Activated CD4-positive, alpha-beta memory T cell treated with anti-CD3 and anti-CD28 coated beads for 36 hours (primary cell): ENCODE results near the gene TEX261. TPM values are rescaled to one million over a fixed set of nuclear protein-coding genes. Genes with fewer than 3 reads are reported as not detected.
"Not testable (repeated sequence)": the region's sequence is repeated elsewhere in the genome, so short reads cannot be mapped to it uniquely, and the experiment has no call there.

Source experiments
- CTCF ChIA-PET: fragments of 350-600 bp; sonication (Branson Sonifier 250); formaldehyde crosslinking; loops from one replicate; lab custom pipeline; 2021; ENCODE audit warnings: antibody characterized with exemption, inconsistent platforms; lab: Charles Lee
- POLR2A ChIA-PET: fragments of 350-600 bp; sonication (Branson Sonifier 250); formaldehyde crosslinking; loops from one replicate; lab custom pipeline; 2021; ENCODE audit warnings: antibody characterized with exemption; lab: Charles Lee
- DNase-seq: peaks from one replicate; pipeline ENCODE4 v3.0.0-alpha.2; 2020
- H3K27ac Mint-ChIP-seq: one replicate; pipeline ENCODE4 v1.8.0; 2021; ENCODE audit warnings: mixed read lengths
- H3K27me3 Mint-ChIP-seq: one replicate; pipeline ENCODE4 v1.8.0; 2021; ENCODE audit warnings: mixed read lengths
- H3K36me3 Mint-ChIP-seq: one replicate; pipeline ENCODE4 v1.8.0; 2021; ENCODE audit warnings: mixed read lengths
- H3K4me1 Mint-ChIP-seq: one replicate; pipeline ENCODE4 v1.8.0; 2021; ENCODE audit warnings: low read depth, mixed read lengths
- H3K4me3 Mint-ChIP-seq: one replicate; pipeline ENCODE4 v1.8.0; 2021; ENCODE audit warnings: mild to moderate bottlenecking, mixed read lengths
- H3K9me3 Mint-ChIP-seq: one replicate; pipeline ENCODE4 v1.8.0; 2021; ENCODE audit warnings: mixed read lengths
- intact Hi-C: fragments of 100-400 bp; cut with micrococcal nuclease; formaldehyde crosslinking; loops from one replicate; pipeline ENCODE4 v1.15.1; 2023
- total RNA-seq, 2 experiments: library from RNA; stranded (reverse); gene quantifications; one replicate each; pipeline ENCODE4 v1.2.3, GENCODE V29; 2021

Gene TEX261
- total RNA-seq, 2 experiments from 2014 or later = 29.0 to 29.9 TPM

- H3K36me3 Mint-ChIP-seq, POLR2A ChIA-PET, DNase-seq, H3K9me3 Mint-ChIP-seq, H3K27ac Mint-ChIP-seq, H3K4me3 Mint-ChIP-seq, H3K27me3 Mint-ChIP-seq: not testable (repeated sequence)
- CTCF ChIA-PET = interaction anchor here (5.2 kb wide), 1 partner anchor 33 kb away, joined by 64 read pairs; no protein-coding TSS in a partner anchor
- peaks cover 14% of the 10 kb centered on the region for H3K4me1 Mint-ChIP-seq
- intact Hi-C loops = loop anchor here (10.0 kb wide), 1 partner anchor 226 kb away; the partner anchor contains the start of gene PAIP2B
These were observed 4.2 kb upstream of the TEX261 start for GRCh38 chr2:70998885-70999284.

GRCh38 chr2:70995426-70995729 lies 705 bp upstream of the TEX261 start:
- Mint-ChIP-seq H3K9me3 (no peaks in the 10 kb centered on the region), H3K27ac (peak overlapping the region; percentile 73), H3K36me3 (peaks cover 11% of the 10 kb centered on the region), H3K27me3 (no peaks in the 10 kb centered on the region), H3K4me3 (peak overlapping the region; percentile 82), H3K4me1 (peaks cover 31% of the 10 kb centered on the region)
- ChIA-PET POLR2A (no interaction called here), CTCF (no interaction called here)
- intact Hi-C loops = loop anchor here (1.0 to 10.0 kb wide), 5 partner anchors 10 to 229 kb away; partner anchors contain the start of genes NAGK and PAIP2B
- DNase-seq = peak; percentile 68

GRCh38 chr2:70994009-70994698 lies 519 bp downstream of the TEX261 start:
- H3K36me3 Mint-ChIP-seq = peaks cover 11% of the 10 kb centered on the region
- peak overlapping the region; percentile 93 for H3K4me3 Mint-ChIP-seq
- intact Hi-C loops = loop anchor here (10.0 kb wide), 1 partner anchor 231 kb away; the partner anchor contains the start of gene PAIP2B
- peaks cover 31% of the 10 kb centered on the region for H3K4me1 Mint-ChIP-seq
- peak; percentile 73 for DNase-seq
- ChIA-PET CTCF (interaction anchor here (0.6 to 2.5 kb wide), 4 partner anchors 9 to 842 kb away, joined by 3 to 15 read pairs (median 4); no protein-coding TSS in a partner anchor), POLR2A (no interaction called here)
- peak overlapping the region; percentile 91 for H3K27ac Mint-ChIP-seq
- H3K27me3 Mint-ChIP-seq = no peaks in the 10 kb centered on the region
- H3K9me3 Mint-ChIP-seq = no peaks in the 10 kb centered on the region

GRCh38 chr2:70992945-70993853 lies 1.5 kb downstream of the TEX261 start:
- ChIA-PET POLR2A (no interaction called here), CTCF (interaction anchor here (0.8 to 2.5 kb wide), 4 partner anchors 8 to 122 kb away, joined by 3 to 15 read pairs (median 6); no protein-coding TSS in a partner anchor)
- intact Hi-C loops = loop anchor here (10.0 kb wide), 1 partner anchor 232 kb away; the partner anchor contains the start of gene PAIP2B
- DNase-seq = no peak
- peak overlapping the region; percentile 91 for H3K27ac Mint-ChIP-seq
- H3K4me1 Mint-ChIP-seq = peaks cover 31% of the 10 kb centered on the region
- H3K27me3 Mint-ChIP-seq = no peaks in the 10 kb centered on the region
- peak overlapping the region; percentile 93 for H3K4me3 Mint-ChIP-seq
- no peaks in the 10 kb centered on the region for H3K9me3 Mint-ChIP-seq
- peaks cover 18% of the 10 kb centered on the region for H3K36me3 Mint-ChIP-seq

DNA sequence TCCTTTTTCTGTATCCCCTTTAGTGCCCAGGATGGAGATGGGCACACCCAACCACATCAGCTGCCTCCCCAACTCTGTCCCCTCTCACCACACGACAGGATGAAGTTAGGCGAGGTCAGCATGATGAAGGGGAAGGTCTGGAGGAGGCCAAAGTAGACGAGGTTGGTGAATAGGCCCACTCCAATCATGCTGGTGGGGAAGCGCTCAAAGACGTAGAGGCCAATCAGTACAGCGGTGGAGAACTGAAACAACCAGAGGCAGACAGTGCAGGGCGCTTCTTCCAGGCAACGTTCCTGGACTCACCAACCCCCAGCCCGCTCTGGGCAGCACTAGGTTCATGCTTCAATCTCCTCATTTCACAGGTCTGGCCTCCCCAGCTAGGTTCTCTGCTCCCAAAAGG lies 2.9 kb downstream of the TEX261 start:
- ChIA-PET CTCF (interaction anchor here (1.1 kb wide), 1 partner anchor 120 kb away, joined by 3 read pairs; no protein-coding TSS in a partner anchor), POLR2A (no interaction called here)
- intact Hi-C loops = loop anchor here (10.0 kb wide), 1 partner anchor 233 kb away; the partner anchor contains the start of gene PAIP2B
- H3K27me3 Mint-ChIP-seq = no peaks in the 10 kb centered on the region
- DNase-seq = no peak
- H3K36me3 Mint-ChIP-seq = peaks cover 18% of the 10 kb centered on the region
- H3K9me3 Mint-ChIP-seq = no peaks in the 10 kb centered on the region
- H3K4me3 Mint-ChIP-seq = no peak overlapping the region
- peaks cover 31% of the 10 kb centered on the region for H3K4me1 Mint-ChIP-seq
- peak overlapping the region; percentile 13 for H3K27ac Mint-ChIP-seq

DNA sequence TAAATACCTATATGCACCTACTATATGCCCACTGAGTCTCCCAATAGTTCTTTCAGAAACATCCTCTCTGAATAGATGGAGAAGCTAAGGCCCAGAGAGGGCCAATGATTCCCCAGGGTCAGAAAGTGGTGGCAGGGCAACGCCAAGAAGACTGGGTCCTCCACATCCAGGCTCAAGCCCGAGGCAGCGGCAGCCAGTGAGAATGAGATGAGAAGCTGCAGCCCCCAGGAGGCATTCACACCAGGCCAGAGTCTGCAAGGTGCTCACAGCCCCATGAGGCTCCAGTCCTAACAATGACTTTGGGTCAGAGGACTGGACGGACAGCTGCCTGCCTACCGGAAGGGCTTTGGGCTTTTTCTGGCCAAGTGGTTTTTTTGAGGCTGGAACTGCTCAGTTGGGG lies 3.5 kb downstream of the TEX261 start:
- H3K4me1 Mint-ChIP-seq = peaks cover 31% of the 10 kb centered on the region
- H3K4me3 Mint-ChIP-seq = no peak overlapping the region
- intact Hi-C loops = loop anchor here (10.0 kb wide), 1 partner anchor 234 kb away; the partner anchor contains the start of gene PAIP2B
- DNase-seq = no peak
- H3K27me3 Mint-ChIP-seq = no peaks in the 10 kb centered on the region
- no peaks in the 10 kb centered on the region for H3K9me3 Mint-ChIP-seq
- ChIA-PET POLR2A (no interaction called here), CTCF (interaction anchor here (0.6 kb wide), 1 partner anchor 126 kb away, joined by 3 read pairs; no protein-coding TSS in a partner anchor)
- H3K36me3 Mint-ChIP-seq = peaks cover 22% of the 10 kb centered on the region
- no peak overlapping the region for H3K27ac Mint-ChIP-seq

DNA sequence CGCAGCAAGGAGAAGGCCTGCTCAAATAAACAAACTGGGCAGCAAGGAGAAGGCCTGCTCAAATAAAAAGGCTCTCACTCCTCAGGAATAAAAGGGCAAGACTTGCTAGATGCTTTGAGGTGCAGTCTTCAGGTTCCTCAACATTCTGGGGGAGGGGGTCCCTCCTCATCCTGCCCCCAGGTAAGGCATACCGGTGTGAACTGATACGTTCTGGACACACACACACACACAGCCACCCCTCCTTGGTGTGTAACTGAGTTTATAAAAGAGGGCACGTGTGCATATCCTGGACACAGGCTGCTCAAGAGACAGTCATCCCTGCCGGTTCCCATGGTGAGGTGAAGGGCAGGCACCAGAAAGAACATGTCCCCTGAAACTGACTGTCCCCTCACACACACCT lies 4.5 kb downstream of the TEX261 start:
- H3K4me1 Mint-ChIP-seq = peaks cover 28% of the 10 kb centered on the region
- ChIA-PET CTCF (no interaction called here), POLR2A (no interaction called here)
- H3K36me3 Mint-ChIP-seq = peaks cover 26% of the 10 kb centered on the region
- no peak overlapping the region for H3K4me3 Mint-ChIP-seq
- no peak for DNase-seq
- no peaks in the 10 kb centered on the region for H3K27me3 Mint-ChIP-seq
- intact Hi-C loops = loop anchor here (10.0 kb wide), 1 partner anchor 235 kb away; the partner anchor contains the start of gene PAIP2B
- no peak overlapping the region for H3K27ac Mint-ChIP-seq
- no peaks in the 10 kb centered on the region for H3K9me3 Mint-ChIP-seq

GRCh38 chr2:70988726-70989648 lies 5.7 kb downstream of the TEX261 start:
- ChIA-PET POLR2A (no interaction called here), CTCF (no interaction called here)
- peak; percentile 5 for DNase-seq
- Mint-ChIP-seq H3K4me3 (no peak overlapping the region), H3K4me1 (peaks cover 37% of the 10 kb centered on the region), H3K27ac (no peak overlapping the region), H3K9me3 (no peaks in the 10 kb centered on the region), H3K36me3 (peaks cover 23% of the 10 kb centered on the region), H3K27me3 (no peaks in the 10 kb centered on the region)
- intact Hi-C loops = loop anchor here (10.0 kb wide), 1 partner anchor 694 kb away; the partner anchor contains the start of gene SNRPG

- intact Hi-C loops = loop anchor here (10.0 kb wide), 1 partner anchor 693 kb away; the partner anchor contains the start of gene SNRPG
These were observed 6.5 kb downstream of the TEX261 start for GRCh38 chr2:70988151-70988550.

DNA sequence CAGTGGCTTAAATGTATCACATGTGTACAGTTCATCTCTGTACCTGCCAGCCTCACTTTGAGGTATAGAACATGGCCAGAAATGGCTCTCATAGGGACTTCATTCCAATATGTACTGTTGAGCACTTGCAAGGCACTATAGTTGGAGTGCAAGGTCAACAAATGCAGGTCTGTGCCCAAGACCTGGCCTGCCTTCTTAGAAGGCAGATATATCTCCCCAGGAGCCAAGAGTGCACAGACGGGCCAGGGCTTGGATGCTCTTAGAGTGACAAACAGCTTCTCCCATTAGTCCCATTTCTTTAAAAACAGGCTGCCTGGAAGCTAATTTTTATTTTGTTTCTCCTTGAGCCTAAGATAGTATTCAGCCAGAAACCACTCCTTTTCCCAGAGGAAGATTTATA lies 7.3 kb downstream of the TEX261 start:
- Mint-ChIP-seq H3K27me3 (no peaks in the 10 kb centered on the region), H3K36me3 (peaks cover 17% of the 10 kb centered on the region), H3K27ac (no peak overlapping the region), H3K9me3 (no peaks in the 10 kb centered on the region), H3K4me1 (peaks cover 23% of the 10 kb centered on the region), H3K4me3 (no peak overlapping the region)
- POLR2A ChIA-PET = interaction anchor here (0.6 kb wide), 1 partner anchor 1386 kb away, joined by 7 read pairs; no protein-coding TSS in a partner anchor
- peak; percentile 5 for DNase-seq
- intact Hi-C loops = loop anchor here (10.0 kb wide), 1 partner anchor 693 kb away; the partner anchor contains the start of gene SNRPG
- CTCF ChIA-PET = interaction anchor here (1.3 to 1.8 kb wide), 2 partner anchors 9 to 23 kb away, joined by 6 read pairs; partner anchors contain the start of gene ANKRD53

More at GRCh38 chr2:70988151-70988550, 6.5 kb downstream of the TEX261 start:
- ChIA-PET CTCF (no interaction called here), POLR2A (interaction anchor here (0.6 kb wide), 1 partner anchor 1386 kb away, joined by 7 read pairs; no protein-coding TSS in a partner anchor)
- Mint-ChIP-seq H3K27ac (no peak overlapping the region), H3K4me3 (no peak overlapping the region), H3K9me3 (no peaks in the 10 kb centered on the region), H3K36me3 (peaks cover 18% of the 10 kb centered on the region), H3K27me3 (no peaks in the 10 kb centered on the region), H3K4me1 (peaks cover 29% of the 10 kb centered on the region)
- DNase-seq = peak; percentile 5
